Right kidney (tissue), 9 donors: ENCODE results near the gene TTC28.
"Not testable (repeated sequence)": the region's sequence is repeated elsewhere in the genome, so short reads cannot be mapped to it uniquely, and the experiment has no call there.

Source experiments
- DNase-seq: peaks from one replicate; pipeline ENCODE4 v3.0.0-alpha.2; 2016
- long read RNA-seq, 8 donors: transcript quantifications; one replicate each; lab custom pipeline, GENCODE V29; 2026

TTC28 gene
- long read RNA-seq, donor 1, partial matches to known transcripts: 0 of 4 reads
- long read RNA-seq, donor 1, other reads (novel, unspliced or antisense): 0 of 4 reads
- long read RNA-seq, donor 2, partial matches to known transcripts: 0 of 2 reads
- long read RNA-seq, donor 2, other reads (novel, unspliced or antisense): 0 of 2 reads
- long read RNA-seq, donor 3, partial matches to known transcripts: 0 of 8 reads
- long read RNA-seq, donor 3, other reads (novel, unspliced or antisense): 0 of 8 reads
- long read RNA-seq, donor 4, transcript TTC28-204 (2 exons, 594 nt): major isoform, 5 of 41 reads
- long read RNA-seq, donor 4, partial matches to known transcripts: 33 of 41 reads
- long read RNA-seq, donor 4, other reads (novel, unspliced or antisense): 0 of 41 reads
- long read RNA-seq, donor 5, partial matches to known transcripts: 0 of 1 reads
- long read RNA-seq, donor 5, other reads (novel, unspliced or antisense): 0 of 1 reads
- long read RNA-seq, donor 6, partial matches to known transcripts: 0 of 3 reads
- long read RNA-seq, donor 6, other reads (novel, unspliced or antisense): 0 of 3 reads
- long read RNA-seq, donor 7, transcript TTC28-204 (2 exons, 594 nt): major isoform, 7 of 9 reads
- long read RNA-seq, donor 7, partial matches to known transcripts: 0 of 9 reads
- long read RNA-seq, donor 7, other reads (novel, unspliced or antisense): 0 of 9 reads
- long read RNA-seq, donor 8, partial matches to known transcripts: 0 of 3 reads
- long read RNA-seq, donor 8, other reads (novel, unspliced or antisense): 0 of 3 reads

- DNase-seq: peak; percentile 85
Measured at GRCh38 chr22:28679611-28680287, at the start of gene TTC28. TSS of gene TTC28 (minus strand) at chr22:28679840. CDS start at chr22:28679723, 117 bp downstream.

DNA sequence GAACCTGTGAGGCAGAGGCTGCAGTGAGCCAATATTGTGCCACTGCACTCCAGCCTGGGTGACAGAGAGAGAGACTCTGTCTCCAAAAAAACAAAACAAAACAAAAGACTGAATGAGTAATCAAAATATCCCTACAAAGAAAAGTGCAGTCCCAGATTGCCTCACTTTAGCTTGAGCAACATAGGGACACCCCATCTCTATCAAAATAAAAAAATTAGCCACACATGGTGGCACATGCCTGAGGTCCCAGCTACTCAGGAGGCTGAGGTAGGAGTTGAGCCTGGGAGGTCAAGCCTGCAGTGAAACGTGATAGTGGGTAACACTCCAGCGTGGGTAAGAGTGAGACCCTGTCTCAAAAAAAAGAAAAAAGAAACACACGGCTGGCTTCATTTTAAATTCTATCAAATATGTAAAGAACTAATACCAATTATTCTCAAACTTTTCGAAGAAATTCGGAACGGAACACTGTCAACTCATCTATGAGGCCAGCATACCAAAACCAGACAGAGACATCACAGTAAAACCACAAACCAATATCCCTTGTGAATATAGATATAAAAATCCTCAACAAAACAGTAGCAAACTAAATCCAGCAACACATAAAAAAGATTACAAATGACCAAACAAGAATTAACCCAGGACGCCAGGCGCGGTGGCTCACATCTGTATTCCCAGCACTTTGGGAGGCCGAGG lies 49.1 kb upstream of the TTC28 start:
- DNase-seq: no peak

GRCh38 chr22:28728002-28728401 lies 48.4 kb upstream of the TTC28 start:
- DNase-seq: no peak

GRCh38 chr22:28718044-28718443 lies 38.4 kb upstream of the TTC28 start:
- no peak for DNase-seq

GRCh38 chr22:28716686-28717085 lies 37.0 kb upstream of the TTC28 start:
- DNase-seq: no peak

DNA sequence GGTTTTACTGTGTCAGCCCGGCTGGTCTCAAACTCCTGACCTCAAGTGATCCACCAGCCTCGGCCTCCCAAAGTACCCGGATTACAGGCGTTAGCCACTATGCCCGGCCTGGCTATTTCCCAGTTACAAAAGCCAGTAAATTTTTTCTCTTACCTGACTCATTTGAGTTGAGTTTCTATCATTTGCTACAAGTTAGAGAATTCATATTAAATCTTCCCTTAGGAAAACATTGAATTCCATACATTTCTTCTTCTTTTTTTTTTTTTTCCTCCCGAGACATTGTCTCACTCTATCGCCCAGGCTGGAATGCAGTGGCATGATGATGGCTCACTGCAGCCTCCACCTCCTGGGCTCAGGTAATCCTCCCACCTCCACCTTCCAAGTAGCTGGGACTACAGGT lies 36.0 kb upstream of the TTC28 start:
- DNase-seq: no peak

DNA sequence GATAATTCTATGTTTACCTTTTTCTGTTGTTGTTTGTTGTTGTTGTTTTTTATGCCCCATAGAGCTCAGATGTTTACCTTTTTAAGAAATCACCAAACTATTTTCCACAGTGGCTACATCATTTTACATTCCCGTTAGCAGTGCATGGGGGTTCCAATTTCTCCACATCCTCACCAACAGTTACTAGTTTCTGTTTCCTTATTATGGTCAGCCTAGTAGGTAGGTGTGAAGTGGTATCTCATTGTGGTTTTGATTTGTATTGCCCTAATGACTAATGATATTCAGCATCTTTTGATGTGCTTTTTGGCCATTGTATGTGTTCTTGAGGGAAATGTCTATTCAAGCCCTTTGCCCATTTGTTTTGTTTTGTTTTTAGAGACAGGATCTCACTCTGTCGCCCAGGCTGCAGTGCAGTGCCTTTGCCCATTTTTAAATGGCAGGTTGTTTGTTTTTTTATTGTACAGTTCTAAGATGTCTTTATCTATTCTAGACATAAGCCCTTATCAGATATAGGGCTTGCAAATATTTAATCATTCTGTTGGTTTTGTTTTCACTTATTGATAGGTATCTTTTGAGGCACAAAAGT lies 34.5 kb upstream of the TTC28 start:
- no peak for DNase-seq

- DNase-seq: no peak
Measured at GRCh38 chr22:28711820-28712777, 32.5 kb upstream of the TTC28 start.

DNA sequence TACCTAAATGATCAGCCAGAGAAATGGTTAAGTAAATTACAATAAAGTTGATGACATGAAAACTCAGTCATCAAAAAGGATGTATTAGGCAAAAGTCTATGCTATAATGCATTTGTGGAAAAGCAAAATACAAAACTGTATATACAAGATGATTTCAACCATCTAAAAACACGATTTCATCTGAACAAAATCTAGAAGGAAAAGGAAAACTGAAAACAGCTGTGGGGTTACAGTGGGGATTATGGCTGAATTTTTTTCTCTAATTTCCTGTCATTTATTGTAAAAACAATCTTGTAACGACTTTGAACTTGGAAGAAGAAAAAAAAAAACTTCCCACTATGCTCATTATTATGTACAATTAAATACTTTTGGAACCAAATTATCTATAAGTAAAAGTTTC lies 31.7 kb upstream of the TTC28 start:
- DNase-seq: no peak

DNA sequence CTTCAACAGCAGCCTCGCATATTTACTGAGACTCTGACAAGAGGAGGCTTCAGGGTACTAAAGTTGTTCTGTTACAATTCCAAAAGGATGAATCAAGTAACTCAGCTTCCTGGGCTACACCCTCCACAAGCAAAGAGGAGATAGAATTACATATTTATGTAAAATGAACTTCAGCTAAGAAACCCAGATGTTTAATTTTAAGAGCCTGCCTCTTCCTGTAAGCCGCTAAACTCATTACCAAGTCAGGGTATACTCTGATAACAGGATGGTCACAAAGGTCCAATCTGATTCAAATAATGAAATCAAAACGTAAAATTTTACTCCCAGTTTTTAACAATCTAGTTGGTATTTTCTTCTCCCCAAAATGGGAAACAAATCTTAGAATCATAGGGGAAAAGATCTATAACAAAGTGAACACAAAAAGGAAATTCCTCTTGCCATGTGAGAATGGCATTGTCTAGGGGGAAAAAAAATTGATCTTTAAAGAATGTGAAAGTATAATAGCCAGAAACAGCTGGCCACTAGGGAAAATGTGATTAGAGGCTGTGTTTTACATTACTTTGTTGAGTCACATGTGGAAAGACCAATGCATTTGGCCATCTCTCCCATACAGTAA lies 31.0 kb upstream of the TTC28 start:
- no peak for DNase-seq

GRCh38 chr22:28710107-28710506 lies 30.5 kb upstream of the TTC28 start:
- no peak for DNase-seq

DNA sequence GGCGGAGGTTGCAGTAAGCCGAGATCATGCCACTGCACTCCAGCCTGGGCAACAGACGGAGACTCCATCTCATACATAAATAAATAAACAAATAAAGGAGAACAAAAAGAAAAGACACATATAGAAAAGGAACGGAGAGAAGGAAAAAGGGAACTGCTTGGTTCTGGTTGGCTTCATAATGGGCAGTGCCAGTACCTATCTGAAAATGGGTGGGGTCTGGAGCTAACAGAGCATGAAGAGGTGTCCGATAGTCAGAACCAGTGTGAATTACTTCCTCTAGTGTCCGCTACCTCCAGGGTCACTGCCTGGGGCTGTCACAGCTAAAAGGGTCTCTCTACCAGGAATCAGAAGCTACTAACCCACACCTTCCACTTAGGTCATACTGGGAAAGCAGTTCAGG lies 27.2 kb upstream of the TTC28 start:
- DNase-seq: no peak

GRCh38 chr22:28703436-28703835 lies 23.8 kb upstream of the TTC28 start:
- DNase-seq: no peak

DNA sequence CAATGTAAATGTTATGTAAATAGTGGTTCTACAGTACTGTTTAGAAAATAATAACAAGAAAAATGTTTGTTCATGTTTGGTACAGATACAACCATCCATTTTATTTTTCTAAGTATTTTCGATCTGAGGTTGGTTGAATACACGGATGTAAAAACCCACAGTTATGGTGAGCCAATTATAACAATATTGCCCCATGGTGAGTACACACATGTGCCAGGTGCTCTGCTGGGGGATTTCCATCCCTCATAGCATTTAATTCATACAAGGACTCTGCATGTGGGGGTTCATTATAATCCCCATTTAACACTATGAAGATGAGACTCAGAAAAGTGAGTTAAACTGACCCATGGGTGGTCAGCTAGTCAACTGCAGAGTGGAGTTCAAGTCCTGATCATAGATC lies 23.3 kb upstream of the TTC28 start:
- DNase-seq: no peak

GRCh38 chr22:28693041-28693760 lies 13.6 kb upstream of the TTC28 start:
- DNase-seq: not testable (repeated sequence)

DNA sequence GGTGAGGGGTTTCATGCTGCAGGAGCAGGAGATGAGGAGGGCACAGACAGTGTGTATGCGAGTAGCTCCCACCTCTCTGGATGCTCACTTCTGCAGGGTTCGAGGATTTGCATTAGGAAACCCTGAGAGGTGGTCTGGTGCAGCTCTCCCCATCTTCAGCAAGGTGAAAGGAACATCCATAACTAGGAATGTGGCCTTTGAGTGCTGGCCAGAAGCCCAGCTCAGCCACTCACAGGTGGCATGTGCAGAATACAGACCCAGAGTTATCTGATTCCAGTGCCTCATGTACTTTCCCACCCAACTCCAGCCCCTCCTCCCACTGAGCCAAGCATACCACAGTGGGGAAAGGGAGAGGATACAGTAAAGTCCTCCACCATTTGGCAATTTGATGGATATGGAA lies 10.2 kb upstream of the TTC28 start:
- not testable (repeated sequence) for DNase-seq

- not testable (repeated sequence) for DNase-seq
Measured at GRCh38 chr22:28682966-28683365, 3.3 kb upstream of the TTC28 start.

DNA sequence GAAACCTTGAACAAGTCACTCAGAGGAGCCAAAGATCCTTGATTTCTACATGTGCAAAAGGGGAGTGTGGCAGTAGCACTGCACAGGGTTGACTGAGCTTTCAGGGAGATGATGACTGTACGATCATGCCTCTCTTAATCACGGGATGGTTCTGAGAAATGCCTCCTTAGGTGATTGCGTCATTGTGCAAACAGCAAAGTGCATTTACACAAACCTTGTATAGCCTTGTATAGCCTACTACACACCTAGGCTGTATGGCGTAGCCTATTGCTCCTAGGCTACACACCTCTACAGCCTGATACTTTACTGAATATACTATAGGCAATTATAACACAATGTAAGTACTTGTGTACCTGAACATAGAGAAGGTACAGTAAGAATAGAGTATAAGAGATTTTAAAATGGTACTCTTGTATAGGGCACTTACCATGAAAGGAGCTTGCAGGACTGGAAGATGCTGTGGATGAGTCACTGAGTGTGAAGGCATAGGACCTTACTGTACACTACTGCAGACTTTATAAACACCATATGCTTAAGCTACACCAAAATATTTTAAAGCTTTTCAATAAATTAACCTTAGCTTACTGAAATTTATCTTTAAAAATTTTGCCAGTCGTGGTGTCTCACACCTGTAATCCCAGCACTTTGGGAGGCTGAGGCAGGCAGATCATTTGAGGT lies 1.3 kb upstream of the TTC28 start:
- not testable (repeated sequence) for DNase-seq
